ENCODE measurements around the gene NDFIP2.

DNA sequence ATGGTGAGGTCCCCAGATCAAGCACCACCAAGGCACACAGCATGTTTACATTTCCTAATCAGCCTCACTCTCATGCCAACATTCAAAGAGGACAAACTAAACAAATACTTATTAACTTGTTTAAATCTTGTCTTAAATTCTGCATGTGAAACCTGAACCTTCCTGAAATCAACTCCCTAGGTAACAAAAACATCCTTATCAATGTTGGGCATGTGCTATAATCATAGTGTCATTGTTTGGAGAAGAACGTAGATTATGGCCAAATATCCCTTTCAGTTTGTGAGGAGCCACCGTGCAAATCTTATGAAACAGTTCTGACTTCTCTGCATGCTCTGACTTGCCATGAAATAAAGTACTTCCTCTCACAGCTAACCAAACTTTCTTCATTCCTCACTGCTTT lies 123.8 kb downstream of the NDFIP2 start:
- no peak for TF ChIP-seq POLR2A (IDR thresholded peaks at IDR 0.05)
- TF ChIP-seq, protein P1, sequence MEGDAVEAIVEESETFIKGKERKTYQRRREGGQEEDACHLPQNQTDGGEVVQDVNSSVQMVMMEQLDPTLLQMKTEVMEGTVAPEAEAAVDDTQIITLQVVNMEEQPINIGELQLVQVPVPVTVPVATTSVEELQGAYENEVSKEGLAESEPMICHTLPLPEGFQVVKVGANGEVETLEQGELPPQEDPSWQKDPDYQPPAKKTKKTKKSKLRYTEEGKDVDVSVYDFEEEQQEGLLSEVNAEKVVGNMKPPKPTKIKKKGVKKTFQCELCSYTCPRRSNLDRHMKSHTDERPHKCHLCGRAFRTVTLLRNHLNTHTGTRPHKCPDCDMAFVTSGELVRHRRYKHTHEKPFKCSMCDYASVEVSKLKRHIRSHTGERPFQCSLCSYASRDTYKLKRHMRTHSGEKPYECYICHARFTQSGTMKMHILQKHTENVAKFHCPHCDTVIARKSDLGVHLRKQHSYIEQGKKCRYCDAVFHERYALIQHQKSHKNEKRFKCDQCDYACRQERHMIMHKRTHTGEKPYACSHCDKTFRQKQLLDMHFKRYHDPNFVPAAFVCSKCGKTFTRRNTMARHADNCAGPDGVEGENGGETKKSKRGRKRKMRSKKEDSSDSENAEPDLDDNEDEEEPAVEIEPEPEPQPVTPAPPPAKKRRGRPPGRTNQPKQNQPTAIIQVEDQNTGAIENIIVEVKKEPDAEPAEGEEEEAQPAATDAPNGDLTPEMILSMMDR (IDR thresholded peaks at IDR 0.05), result no peak
